Immature natural killer cell (primary cell): ENCODE results near the gene ARID1B. TPM values are rescaled to one million over a fixed set of nuclear protein-coding genes. Genes with fewer than 3 reads are reported as not detected.
A peak's percentile ranks its signal among the peaks of the same experiment; 100 is the strongest.

Source experiments
- DNase-seq, 3 donors: peaks; one replicate each; pipeline ENCODE4 v3.0.0; 2022; ENCODE audit warnings: mixed read lengths in 1 of 3
- H3K27ac Mint-ChIP-seq, 6 donors: one replicate each; pipeline ENCODE4 v1.8.0; 2020; ENCODE audit warnings: mixed read lengths in 6 of 6, mild to moderate bottlenecking in 5 of 6, inconsistent platforms in 4 of 6, moderate library complexity in 3 of 6
- H3K27me3 Mint-ChIP-seq, 3 donors: one replicate each; pipeline ENCODE4 v1.8.0; 2020 to 2021; ENCODE audit warnings: low read depth in 3 of 3, mild to moderate bottlenecking in 3 of 3, mixed read lengths in 3 of 3, moderate library complexity in 3 of 3, inconsistent platforms in 1 of 3
- H3K36me3 Mint-ChIP-seq, 3 donors: one replicate each; pipeline ENCODE4 v1.8.0; 2020; ENCODE audit warnings: mixed read lengths in 3 of 3, inconsistent platforms in 2 of 3, mild to moderate bottlenecking in 2 of 3
- H3K4me1 Mint-ChIP-seq, 2 donors: one replicate each; pipeline ENCODE4 v1.8.0; 2020; ENCODE audit warnings: inconsistent platforms in 2 of 2, mild to moderate bottlenecking in 2 of 2, mixed read lengths in 2 of 2, moderate library complexity in 1 of 2
- H3K4me3 Mint-ChIP-seq, 5 donors: one replicate each; pipeline ENCODE4 v1.8.0; 2020; ENCODE audit warnings: mild to moderate bottlenecking in 5 of 5, mixed read lengths in 5 of 5, inconsistent platforms in 3 of 5, moderate library complexity in 3 of 5
- H3K9me3 Mint-ChIP-seq, 6 donors: one replicate each; pipeline ENCODE4 v1.8.0; 2020; ENCODE audit warnings: mild to moderate bottlenecking in 6 of 6, mixed read lengths in 6 of 6, inconsistent platforms in 4 of 6, moderate library complexity in 3 of 6
- polyA plus RNA-seq, 3 donors: library from polyadenylated mRNA; unstranded; fragments of 300-500 nt; fragmentation: Illumina TruSeq; gene quantifications; one replicate each; pipeline ENCODE4 v1.2.3, GENCODE V29; 2021

The ARID1B gene
- polyA plus RNA-seq, 3 donors from 2014 or later: 7.6 to 18.1 (median 8.7) TPM

DNA sequence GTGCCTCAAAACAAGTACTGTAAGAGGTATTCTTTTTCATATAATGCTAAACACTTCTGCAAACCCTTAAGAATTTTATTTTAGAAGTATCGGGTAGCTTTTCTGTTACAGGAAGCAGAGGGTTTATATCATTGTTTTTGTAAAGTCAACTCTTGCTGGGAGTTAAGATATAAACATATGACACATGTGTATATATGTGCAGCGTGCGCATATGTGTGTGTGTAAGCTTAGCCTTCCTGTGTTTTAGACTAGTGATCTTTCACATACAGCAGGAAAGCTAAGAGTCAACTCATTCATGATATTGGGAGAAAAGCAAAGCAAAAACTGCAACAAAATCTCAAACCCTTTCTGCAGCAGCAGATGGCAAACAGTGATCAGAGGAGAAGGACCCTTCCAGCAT, 102.4 kb downstream of the ARID1B start:
- no peak for DNase-seq
- no peaks in the 10 kb centered on the region for H3K36me3 Mint-ChIP-seq
- H3K27me3 Mint-ChIP-seq: peaks cover 0 to 2% (median 0%) of the 10 kb centered on the region in 3 donors
- peaks cover 78 to 94% of the 10 kb centered on the region in 2 donors for H3K4me1 Mint-ChIP-seq
- H3K9me3 Mint-ChIP-seq: no peaks in the 10 kb centered on the region
- H3K4me3 Mint-ChIP-seq: no peak overlapping the region
- no peak overlapping the region for H3K27ac Mint-ChIP-seq

DNA sequence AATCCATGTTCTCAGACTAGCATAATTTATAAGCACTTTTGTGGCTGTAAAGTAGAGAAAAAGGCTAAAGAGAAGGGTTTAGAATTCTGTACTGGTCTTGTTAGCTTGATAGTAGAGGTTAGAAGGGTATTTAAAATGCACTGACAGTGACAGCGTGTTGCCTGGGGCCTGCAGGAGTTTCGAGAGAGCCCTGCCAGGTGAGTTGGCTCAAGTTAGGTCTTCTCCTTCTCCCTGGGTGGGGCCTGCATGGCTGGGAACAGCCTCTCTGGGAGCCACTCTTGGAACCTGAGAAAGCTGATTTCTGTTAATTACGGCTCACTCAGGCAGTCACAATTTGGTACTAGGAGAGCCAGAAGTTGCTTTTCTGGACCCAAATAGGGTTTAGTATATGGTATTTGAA, 103.7 kb downstream of the ARID1B start:
- Mint-ChIP-seq H3K4me1 (peaks cover 76 to 92% of the 10 kb centered on the region in 2 donors), H3K27ac (no peak overlapping the region), H3K27me3 (peaks cover 0 to 2% (median 0%) of the 10 kb centered on the region in 3 donors), H3K4me3 (no peak overlapping the region), H3K9me3 (no peaks in the 10 kb centered on the region), H3K36me3 (no peaks in the 10 kb centered on the region)
- DNase-seq: no peak

DNA sequence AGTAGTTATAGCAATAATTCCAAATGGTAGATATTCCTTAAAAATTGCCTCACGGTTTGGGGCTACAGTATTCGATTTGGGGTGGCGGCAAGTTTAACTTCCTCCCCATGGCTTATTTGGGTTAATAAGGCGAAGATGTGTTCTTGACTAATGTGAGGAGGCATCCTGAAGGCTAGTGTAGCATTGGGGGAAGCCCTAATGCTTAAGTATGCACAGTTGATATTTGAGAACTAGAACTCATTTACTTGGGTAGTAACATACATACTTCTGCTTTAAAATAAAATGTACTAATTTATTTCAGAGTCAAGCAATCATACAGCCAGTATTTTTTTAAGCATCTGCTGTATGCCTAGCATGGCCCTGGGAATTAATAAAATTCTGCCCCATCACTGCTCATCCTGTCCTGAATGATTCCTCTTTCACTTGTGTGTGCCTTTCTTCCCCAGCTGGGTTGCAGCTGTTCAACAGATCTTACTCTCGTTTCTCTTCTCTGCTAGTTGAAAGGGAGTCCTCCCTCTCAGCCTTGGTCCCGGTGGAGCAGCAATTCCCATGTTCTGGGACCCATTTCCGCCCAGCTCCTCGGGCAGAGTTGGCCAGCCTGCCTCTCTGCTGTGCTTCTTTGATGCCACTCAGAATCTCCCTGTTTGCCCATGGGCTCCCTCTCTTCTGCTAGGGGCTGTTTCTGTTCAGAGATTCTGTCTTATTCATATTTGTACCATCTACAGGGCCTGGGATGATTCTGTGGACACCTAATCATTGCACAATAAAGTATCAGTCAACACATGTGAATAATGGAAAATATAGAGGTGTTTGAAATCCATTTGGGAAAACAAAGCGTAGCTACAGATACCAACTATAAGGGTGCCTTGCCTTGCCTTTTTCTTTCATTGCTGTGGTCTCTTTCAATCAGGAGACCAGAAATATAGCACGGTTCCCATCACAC, 104.8 kb downstream of the ARID1B start:
- Mint-ChIP-seq H3K36me3 (no peaks in the 10 kb centered on the region), H3K27me3 (peaks cover 0 to 3% (median 2%) of the 10 kb centered on the region in 3 donors), H3K4me3 (no peak overlapping the region)

DNA sequence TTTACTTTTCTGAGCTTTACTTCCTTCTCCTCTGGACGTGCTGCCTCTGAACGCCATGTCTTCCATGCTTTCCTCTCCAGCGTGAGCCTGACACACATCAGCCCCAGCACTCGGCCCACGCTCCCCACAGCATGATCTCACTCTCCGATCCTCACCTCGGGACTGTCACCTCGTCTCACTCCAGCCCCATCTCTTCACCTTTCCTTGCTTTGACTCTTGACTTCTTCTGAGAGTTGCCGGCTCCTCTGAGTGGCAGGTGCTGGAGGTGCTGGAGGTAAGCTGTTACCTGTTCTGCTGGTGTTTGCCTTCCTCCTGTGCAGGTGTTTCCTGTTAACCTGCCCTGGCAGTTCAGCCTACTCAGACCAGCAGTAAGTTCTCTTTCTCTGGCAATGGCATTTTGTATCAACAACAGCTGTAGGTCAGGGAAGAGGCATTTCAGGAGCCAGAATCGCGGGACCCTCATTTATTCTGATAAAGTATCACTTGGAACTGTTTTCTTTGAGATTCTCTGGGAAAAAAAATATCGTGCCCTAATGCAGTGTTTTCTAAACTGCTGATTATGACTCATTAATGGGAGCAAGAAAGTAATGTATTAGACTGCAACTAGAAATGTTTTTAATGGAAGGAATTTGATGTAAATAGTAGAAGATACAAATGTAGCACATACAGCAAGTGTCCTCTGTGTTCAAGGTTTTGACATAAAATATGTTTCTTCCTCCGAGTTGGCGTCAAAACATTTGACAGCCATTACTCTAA, 106.5 kb downstream of the ARID1B start:
- peaks cover 80 to 93% of the 10 kb centered on the region in 2 donors for H3K4me1 Mint-ChIP-seq
- H3K36me3 Mint-ChIP-seq: no peaks in the 10 kb centered on the region
- peak overlapping the region; percentile 13 to 59 (median 53) for H3K4me3 Mint-ChIP-seq
- DNase-seq: no peak
- peak overlapping the region in 3 of 6 donors; percentile 22 to 59 (median 24) for H3K27ac Mint-ChIP-seq
- peaks cover 0 to 3% (median 2%) of the 10 kb centered on the region in 3 donors for H3K27me3 Mint-ChIP-seq
- H3K9me3 Mint-ChIP-seq: no peaks in the 10 kb centered on the region

More for the DNA sequence above, 104.8 kb downstream of the ARID1B start:
- Mint-ChIP-seq H3K27ac (peak overlapping the region in 2 of 6 donors; percentile 17 to 36), H3K4me1 (peaks cover 78 to 92% of the 10 kb centered on the region in 2 donors), H3K9me3 (no peaks in the 10 kb centered on the region)
- DNase-seq: no peak

DNA sequence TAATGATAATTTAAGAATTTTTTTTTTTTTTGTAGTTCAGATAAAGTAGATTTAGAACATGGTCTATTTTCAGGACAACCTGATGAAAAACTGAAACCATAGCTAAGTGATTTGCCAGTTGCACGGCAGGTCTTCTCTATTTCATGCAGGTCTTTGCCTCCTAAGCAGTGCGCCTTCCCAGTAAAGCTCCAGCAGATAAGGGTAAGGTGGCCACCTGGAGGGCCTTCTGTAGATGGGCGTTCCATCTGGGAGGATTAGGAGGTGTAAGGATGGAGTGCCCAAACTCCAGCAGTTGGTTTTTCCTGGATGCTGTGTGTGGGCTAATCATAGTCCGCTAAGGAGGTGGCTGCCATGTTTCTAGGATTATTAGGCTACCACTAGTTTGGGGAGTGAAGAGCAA, 107.1 kb downstream of the ARID1B start:
- peak overlapping the region in 1 of 5 donors; percentile 34 for H3K4me3 Mint-ChIP-seq
- peaks cover 0 to 3% (median 2%) of the 10 kb centered on the region in 3 donors for H3K27me3 Mint-ChIP-seq
- H3K36me3 Mint-ChIP-seq: no peaks in the 10 kb centered on the region
- peaks cover 76 to 93% of the 10 kb centered on the region in 2 donors for H3K4me1 Mint-ChIP-seq
- H3K27ac Mint-ChIP-seq: peak overlapping the region in 3 of 6 donors; percentile 14 to 47 (median 24)
- no peak for DNase-seq
- H3K9me3 Mint-ChIP-seq: no peaks in the 10 kb centered on the region

DNA sequence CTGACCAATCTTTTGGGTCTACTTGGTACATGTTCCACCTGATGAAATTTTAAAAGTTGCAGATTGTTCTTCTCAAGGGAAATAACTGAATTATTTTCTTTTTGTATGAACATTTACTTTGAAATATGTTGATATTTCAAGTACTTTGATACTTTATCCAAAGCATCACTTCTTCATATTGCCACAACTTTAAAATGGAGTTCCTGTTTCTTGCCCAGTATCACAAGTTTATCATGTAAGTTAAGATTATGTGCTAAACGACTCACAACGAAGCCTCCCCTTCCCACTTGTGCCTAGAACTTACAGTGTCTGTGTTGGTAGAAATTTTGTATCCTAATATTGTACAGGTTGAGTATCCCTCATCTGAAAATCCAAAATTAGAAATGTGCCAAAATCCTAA, 108.4 kb downstream of the ARID1B start:
- H3K4me1 Mint-ChIP-seq: peaks cover 77 to 95% of the 10 kb centered on the region in 2 donors
- H3K9me3 Mint-ChIP-seq: no peaks in the 10 kb centered on the region
- no peak for DNase-seq
- peaks cover 0 to 3% (median 2%) of the 10 kb centered on the region in 3 donors for H3K27me3 Mint-ChIP-seq
- no peak overlapping the region for H3K4me3 Mint-ChIP-seq
- H3K27ac Mint-ChIP-seq: peak overlapping the region in 3 of 6 donors; percentile 10 to 26 (median 17)
- no peaks in the 10 kb centered on the region for H3K36me3 Mint-ChIP-seq

DNA sequence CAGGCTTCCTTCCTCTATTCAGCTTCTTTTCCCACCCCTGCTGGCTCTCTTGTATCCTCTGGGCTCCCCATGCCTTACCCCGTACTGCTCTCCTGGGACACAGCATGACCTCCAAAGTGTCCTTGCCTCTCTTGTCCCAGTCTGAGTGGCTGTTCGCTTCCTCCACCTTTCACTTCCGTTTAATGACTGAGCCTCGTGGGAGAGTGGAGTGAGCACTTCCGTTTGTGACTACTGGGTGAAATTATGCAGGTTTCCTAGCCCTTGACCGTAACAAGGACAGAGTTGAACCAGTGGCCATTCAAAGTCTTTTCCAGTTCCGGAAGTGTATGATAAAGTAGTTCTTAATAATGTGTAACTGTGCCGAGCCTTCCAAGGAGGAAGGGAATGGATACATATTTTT, 109.2 kb downstream of the ARID1B start:
- H3K4me3 Mint-ChIP-seq: peak overlapping the region in 2 of 5 donors; percentile 15 to 46
- DNase-seq: no peak
- H3K4me1 Mint-ChIP-seq: peaks cover 83 to 97% of the 10 kb centered on the region in 2 donors
- peaks cover 0 to 3% (median 2%) of the 10 kb centered on the region in 3 donors for H3K27me3 Mint-ChIP-seq
- no peaks in the 10 kb centered on the region for H3K36me3 Mint-ChIP-seq
- no peaks in the 10 kb centered on the region for H3K9me3 Mint-ChIP-seq
- peak overlapping the region in 2 of 6 donors; percentile 8 to 77 for H3K27ac Mint-ChIP-seq

DNA sequence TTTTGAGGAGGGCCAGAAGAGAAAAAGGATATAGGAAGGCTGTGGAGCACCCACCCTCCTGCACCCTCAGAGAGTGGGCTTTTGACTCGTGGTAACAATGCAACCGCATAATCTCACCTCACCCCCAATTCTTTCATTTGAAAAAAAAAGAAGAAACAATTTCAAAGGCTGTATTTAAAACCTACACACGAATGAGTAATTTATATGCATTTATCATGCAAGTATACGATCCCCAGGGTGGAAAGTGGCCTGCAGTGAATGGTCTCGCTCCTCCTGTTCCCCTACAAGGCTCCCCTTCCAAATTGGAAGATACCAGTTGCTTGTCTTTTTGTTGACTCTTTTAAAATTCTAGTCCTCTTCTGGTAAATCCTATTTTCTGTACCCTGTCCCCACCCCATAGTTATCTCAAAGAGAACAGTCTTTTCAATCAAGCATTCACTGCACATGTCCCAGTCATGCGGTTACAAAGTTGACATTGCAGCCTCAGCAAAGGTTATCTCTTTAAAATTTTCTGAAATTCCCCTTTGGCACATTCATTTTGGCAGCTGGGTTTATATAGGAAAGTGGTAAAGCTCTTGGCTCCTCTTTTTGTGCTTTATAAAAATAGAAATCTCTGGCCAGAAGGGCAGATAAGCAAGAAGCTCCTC, 110.6 kb downstream of the ARID1B start:
- Mint-ChIP-seq H3K27me3 (peaks cover 0 to 3% (median 0%) of the 10 kb centered on the region in 3 donors), H3K4me1 (peaks cover 81 to 97% of the 10 kb centered on the region in 2 donors), H3K9me3 (no peaks in the 10 kb centered on the region), H3K27ac (peak overlapping the region in 2 of 6 donors; percentile 18 to 50), H3K36me3 (no peaks in the 10 kb centered on the region), H3K4me3 (peak overlapping the region in 3 of 5 donors; percentile 2 to 66 (median 64))
- DNase-seq: no peak

DNA sequence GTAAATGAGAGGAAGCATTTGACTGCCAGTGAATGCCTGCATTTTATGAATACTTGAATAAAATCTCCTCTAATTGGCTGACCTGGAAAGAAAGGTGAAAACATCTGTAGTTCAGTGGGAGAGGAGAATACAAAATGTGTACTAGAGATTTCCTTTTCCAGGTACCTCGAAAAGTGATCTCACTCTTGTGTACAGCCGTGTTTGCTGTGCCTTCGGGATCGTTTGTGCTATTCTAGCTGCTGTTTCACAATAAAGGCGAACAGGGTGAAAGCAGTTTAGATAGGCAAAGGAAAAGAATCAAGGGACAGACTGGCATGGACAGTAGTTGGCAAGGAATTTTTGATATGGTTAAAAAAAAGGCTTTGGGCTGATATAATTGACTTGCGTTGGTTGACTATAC, 112.3 kb downstream of the ARID1B start:
- H3K4me1 Mint-ChIP-seq: peaks cover 67 to 96% of the 10 kb centered on the region in 2 donors
- H3K27ac Mint-ChIP-seq: no peak overlapping the region
- no peak for DNase-seq
- H3K27me3 Mint-ChIP-seq: peaks cover 0 to 3% (median 2%) of the 10 kb centered on the region in 3 donors
- no peaks in the 10 kb centered on the region for H3K36me3 Mint-ChIP-seq
- H3K9me3 Mint-ChIP-seq: no peaks in the 10 kb centered on the region
- H3K4me3 Mint-ChIP-seq: no peak overlapping the region

DNA sequence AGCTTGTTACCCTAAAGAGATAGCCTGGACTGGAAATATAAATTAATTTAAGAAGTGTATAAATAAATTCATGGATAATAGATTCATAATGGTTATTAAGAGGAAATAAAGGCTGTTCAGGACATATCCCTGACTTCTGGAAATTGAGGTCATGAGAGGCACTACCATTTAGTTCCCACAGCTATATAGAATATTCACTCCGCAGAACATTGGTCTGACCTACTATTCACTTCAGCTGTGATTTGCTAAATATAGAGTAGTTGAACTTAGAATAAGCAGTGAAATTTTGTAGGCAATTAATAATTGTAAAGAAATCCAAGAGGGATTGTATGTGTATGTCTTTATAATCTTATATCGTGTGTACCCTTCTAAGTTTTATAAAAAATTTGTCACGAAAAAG, 112.8 kb downstream of the ARID1B start:
- Mint-ChIP-seq H3K4me1 (peaks cover 67 to 96% of the 10 kb centered on the region in 2 donors), H3K36me3 (no peaks in the 10 kb centered on the region), H3K27ac (no peak overlapping the region), H3K9me3 (no peaks in the 10 kb centered on the region), H3K27me3 (peaks cover 0 to 3% (median 2%) of the 10 kb centered on the region in 3 donors), H3K4me3 (no peak overlapping the region)
- no peak for DNase-seq

DNA sequence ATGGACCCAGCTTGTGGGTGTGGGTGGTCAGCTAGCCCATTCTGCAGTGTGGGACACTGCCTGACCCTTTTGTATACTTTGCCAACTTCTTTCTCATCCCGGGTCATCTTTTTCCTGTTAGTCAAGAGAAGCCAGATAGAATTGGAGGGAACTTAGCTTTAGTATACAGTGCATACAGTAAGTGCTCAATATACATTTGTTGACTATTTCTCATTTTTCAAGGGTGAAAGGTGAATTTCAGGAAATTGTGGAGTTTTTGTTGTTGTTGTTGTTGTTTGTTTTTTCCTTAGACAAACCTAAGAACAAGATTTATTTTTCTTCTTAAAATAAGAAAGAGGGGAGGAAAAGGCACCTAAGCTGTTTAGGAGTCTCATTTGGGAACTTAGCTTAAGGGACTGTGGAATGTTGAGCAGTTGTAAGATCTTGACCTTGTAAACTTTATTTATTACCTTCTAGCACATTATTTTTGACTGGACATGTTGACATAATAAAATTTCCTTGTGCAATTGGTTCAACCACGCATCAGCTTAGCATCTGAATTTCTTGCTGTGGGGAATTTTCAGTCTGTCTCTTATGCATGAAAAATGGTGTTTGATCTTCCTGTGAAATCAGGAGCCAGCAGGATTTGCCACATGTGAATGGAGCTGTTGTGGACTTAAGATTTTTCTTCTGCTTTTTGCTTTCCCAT, 113.6 kb downstream of the ARID1B start:
- peaks cover 65 to 96% of the 10 kb centered on the region in 2 donors for H3K4me1 Mint-ChIP-seq
- peaks cover 0 to 3% (median 2%) of the 10 kb centered on the region in 3 donors for H3K27me3 Mint-ChIP-seq
- no peaks in the 10 kb centered on the region for H3K9me3 Mint-ChIP-seq
- H3K27ac Mint-ChIP-seq: peak overlapping the region in 3 of 6 donors; percentile 20 to 43 (median 29)
- no peak for DNase-seq
- H3K36me3 Mint-ChIP-seq: no peaks in the 10 kb centered on the region
- H3K4me3 Mint-ChIP-seq: no peak overlapping the region

DNA sequence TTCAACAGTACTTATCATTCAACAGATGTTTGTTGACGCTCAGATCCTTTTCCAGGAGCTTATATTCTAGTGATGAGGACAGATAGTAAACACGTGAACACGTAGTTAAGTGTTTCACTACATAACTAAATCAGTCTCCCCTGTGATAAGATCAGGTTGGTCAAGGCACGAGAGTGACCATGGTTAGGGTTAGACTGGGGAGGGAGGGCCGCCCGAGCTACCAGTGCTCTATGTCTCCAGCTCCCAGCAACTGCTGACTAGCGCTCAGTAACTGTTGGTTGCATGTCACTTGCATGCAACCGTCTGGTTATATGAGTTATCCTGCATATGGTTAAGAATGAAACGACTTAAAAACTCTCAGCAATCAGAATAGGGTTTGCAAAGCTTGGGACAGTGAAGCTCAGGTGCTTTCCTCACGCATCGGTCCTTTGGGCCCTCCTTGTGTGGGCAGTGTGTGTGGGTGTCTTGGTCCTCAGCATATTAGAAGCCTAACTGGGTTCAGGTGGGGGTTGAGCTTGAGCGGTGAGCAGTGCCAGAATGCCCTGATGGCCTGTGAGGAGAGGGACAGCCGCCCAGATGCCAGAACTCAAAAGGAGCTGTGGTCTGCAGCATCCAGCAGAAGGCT, 120.8 kb downstream of the ARID1B start:
- DNase-seq: no peak
- Mint-ChIP-seq H3K9me3 (no peaks in the 10 kb centered on the region), H3K4me1 (peaks cover 52 to 80% of the 10 kb centered on the region in 2 donors), H3K36me3 (peaks cover 0 to 3% (median 0%) of the 10 kb centered on the region in 3 donors), H3K4me3 (no peak overlapping the region), H3K27me3 (peaks cover 0 to 2% (median 0%) of the 10 kb centered on the region in 3 donors), H3K27ac (peak overlapping the region in 2 of 6 donors; percentile 14 to 55)
